Measurements from ENCODE around the gene SECISBP2L. TPM values are rescaled to one million over a fixed set of nuclear protein-coding genes. Genes with fewer than 3 reads are reported as not detected.

The SECISBP2L gene
- 5.2 to 9.4 TPM (median 7.4 TPM) in 5 replicates for total RNA-seq (2022; extraction: Qiagen RNA extraction)

GRCh38 chr15:49046220-49047102 is at the start of gene SECISBP2L:
Gene SECISBP2L, minus strand, starts transcription at chr15:49046446. Its CDS starts 147 bp downstream, at chr15:49046299.

GRCh38 chr15:48963524-48964113 is 82.6 kb downstream of the SECISBP2L start, which contains the start of gene SHC4:
Gene SHC4, minus strand, starts transcription at chr15:48963919. Its CDS starts 904 bp downstream, at chr15:48963015.

Other genes with a start within 250 kb of the SECISBP2L start
- 3.2 to 4.7 TPM (median 3.4 TPM) in 5 replicates for gene CEP152, start 235.4 kb downstream of the SECISBP2L start, total RNA-seq (2022; extraction: Qiagen RNA extraction)
- gene EID1, start 168.3 kb downstream of the SECISBP2L start, total RNA-seq (2022; extraction: Qiagen RNA extraction) = 101 to 118 TPM (median 107 TPM) in 5 replicates
- gene SHC4, start 82.5 kb downstream of the SECISBP2L start, total RNA-seq (2022; extraction: Qiagen RNA extraction) = 0.74 to 1.4 TPM (median 1.1 TPM) in 5 replicates
- 54.1 to 82.9 TPM (median 61.1 TPM) in 5 replicates for gene COPS2, start 109.2 kb upstream of the SECISBP2L start, total RNA-seq (2022; extraction: Qiagen RNA extraction)
- 19.0 to 24.1 TPM (median 21.7 TPM) in 5 replicates for gene GALK2, start 123.8 kb upstream of the SECISBP2L start, total RNA-seq (2022; extraction: Qiagen RNA extraction)

Data from A549 treated with Mapracorat at 1 μM for 4 hours (cell line).